ENCODE measurements around the gene G6PC3. TPM values are rescaled to one million over a fixed set of nuclear protein-coding genes. Genes with fewer than 3 reads are reported as not detected.
A peak's percentile ranks its signal among the peaks of the same experiment; 100 is the strongest.
"Not testable (repeated sequence)": the region's sequence is repeated elsewhere in the genome, so short reads cannot be mapped to it uniquely, and the experiment has no call there.

G6PC3 gene, protein sequence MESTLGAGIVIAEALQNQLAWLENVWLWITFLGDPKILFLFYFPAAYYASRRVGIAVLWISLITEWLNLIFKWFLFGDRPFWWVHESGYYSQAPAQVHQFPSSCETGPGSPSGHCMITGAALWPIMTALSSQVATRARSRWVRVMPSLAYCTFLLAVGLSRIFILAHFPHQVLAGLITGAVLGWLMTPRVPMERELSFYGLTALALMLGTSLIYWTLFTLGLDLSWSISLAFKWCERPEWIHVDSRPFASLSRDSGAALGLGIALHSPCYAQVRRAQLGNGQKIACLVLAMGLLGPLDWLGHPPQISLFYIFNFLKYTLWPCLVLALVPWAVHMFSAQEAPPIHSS
- 10 to 100 TPM; 31.0 to 56.9 TPM for total RNA-seq
- polyA plus RNA-seq (ENCODE audit: insufficient read length in 2 of 2), result 100 to 1,000 TPM; 125 to 128 TPM
- long read RNA-seq, donor 1, transcript G6PC3-203 (1 exons, 3,027 nt), result minor isoform, 7 of 54 reads
- long read RNA-seq, donor 1, transcript G6PC3-201 (6 exons, 1,533 nt), result major isoform, 44 of 54 reads
- long read RNA-seq, donor 1, partial matches to known transcripts, result 0 of 54 reads
- long read RNA-seq, donor 1, other reads (novel, unspliced or antisense), result 0 of 54 reads
- long read RNA-seq, donor 2, transcript G6PC3-201 (6 exons, 1,533 nt), result major isoform, 20 of 28 reads
- long read RNA-seq, donor 2, transcript G6PC3-203 (1 exons, 3,027 nt), result minor isoform, 5 of 28 reads
- long read RNA-seq, donor 2, partial matches to known transcripts, result 0 of 28 reads
- long read RNA-seq, donor 2, other reads (novel, unspliced or antisense), result 0 of 28 reads
- long read RNA-seq, donor 3, transcript G6PC3-201 (6 exons, 1,533 nt), result major isoform, 17 of 46 reads
- long read RNA-seq, donor 3, partial matches to known transcripts, result 25 of 46 reads
- long read RNA-seq, donor 3, other reads (novel, unspliced or antisense), result 0 of 46 reads
- long read RNA-seq, donor 4, transcript G6PC3-201 (6 exons, 1,533 nt), result major isoform, 16 of 34 reads
- long read RNA-seq, donor 4, partial matches to known transcripts, result 9 of 34 reads
- long read RNA-seq, donor 4, other reads (novel, unspliced or antisense), result 5 of 34 reads

DNA sequence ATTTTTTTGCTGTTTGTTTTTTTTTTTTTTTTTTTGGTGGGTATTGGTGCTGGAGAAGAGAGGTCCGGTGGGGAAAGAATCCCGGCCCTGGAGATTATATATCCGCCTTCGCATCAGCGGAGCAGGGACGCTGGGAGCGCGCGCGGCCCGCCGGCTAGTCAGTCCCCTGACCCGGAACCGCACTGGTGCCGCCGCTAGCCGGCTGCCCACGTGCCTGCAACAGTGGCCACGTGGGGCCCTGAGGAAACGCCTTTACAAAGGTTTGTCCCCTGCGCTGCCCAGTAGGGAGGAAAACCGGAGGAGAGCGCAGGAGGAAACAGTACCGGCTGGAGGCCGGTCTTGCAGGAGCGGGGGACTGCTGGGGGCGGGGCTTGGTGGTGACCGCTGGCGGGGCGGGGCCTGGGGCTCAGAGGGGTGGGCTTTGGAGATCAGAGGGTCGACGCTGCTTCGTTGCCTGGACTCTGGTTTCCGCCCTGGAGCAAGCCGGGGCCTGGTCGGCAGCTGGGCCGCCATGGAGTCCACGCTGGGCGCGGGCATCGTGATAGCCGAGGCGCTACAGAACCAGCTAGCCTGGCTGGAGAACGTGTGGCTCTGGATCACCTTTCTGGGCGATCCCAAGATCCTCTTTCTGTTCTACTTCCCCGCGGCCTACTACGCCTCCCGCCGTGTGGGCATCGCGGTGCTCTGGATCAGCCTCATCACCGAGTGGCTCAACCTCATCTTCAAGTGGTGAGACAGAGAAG is at the start of gene G6PC3:
Gene G6PC3, plus strand, starts transcription at position 281 of the 743 bp plus-strand sequence. Its CDS starts 231 bp downstream, at position 512.
- WGBS (ENCODE audit: insufficient coverage), result 0% methylated on average over 52 of the region's 53 CpGs

DNA sequence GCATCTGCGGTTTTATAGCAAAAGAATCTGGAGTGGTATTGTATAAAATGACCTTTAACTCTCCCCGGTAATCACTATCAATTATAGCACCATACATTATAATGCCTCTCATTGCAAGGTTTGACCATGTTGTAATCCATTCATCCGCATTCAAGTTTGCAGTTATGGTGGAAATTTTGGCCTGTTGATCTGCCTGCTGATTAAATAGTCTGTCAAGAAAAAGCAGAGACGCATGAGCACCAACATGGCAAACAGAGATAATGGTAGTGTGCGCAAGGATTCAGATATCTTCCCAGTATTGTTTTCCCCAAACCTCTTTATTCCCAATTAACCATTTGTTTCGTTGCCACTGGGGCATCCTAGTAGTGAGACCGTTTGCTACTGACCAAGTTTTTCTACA is 49.3 kb upstream of the G6PC3 start:
- H3K27me3 ChIP-seq (ENCODE audit: control insufficient read depth, insufficient read depth, low read length); H3K27ac ChIP-seq (ENCODE audit: low read depth, low read length); H3K4me3 ChIP-seq (ENCODE audit: low read depth, low read length); H3K9me3 ChIP-seq (ENCODE audit: control insufficient read depth, insufficient read depth, low read length); DNase-seq (ENCODE audit: low read depth in 4 of 6, low spot score in 6 of 6): not testable (repeated sequence)
- peaks cover 37% of the 10 kb centered on the region for H3K36me3 ChIP-seq (ENCODE audit: control insufficient read depth, insufficient read depth, low read length)
- peaks cover 16% of the 10 kb centered on the region for H3K4me1 ChIP-seq (ENCODE audit: control insufficient read depth, insufficient read depth, low read length)
- 93% methylated on average over 3 of the region's 7 CpGs for WGBS (ENCODE audit: insufficient coverage)

More for the DNA sequence above, at the start of gene G6PC3:
- no peaks in the 10 kb centered on the region for H3K27me3 ChIP-seq (ENCODE audit: control insufficient read depth, insufficient read depth, low read length)
- peak within 1 kb of the TSS; percentile 88 for H3K4me3 ChIP-seq (ENCODE audit: low read depth, low read length)
- peaks cover 25% of the 10 kb centered on the region for H3K36me3 ChIP-seq (ENCODE audit: control insufficient read depth, insufficient read depth, low read length)
- no peaks in the 10 kb centered on the region for H3K9me3 ChIP-seq (ENCODE audit: control insufficient read depth, insufficient read depth, low read length)
- peak within 1 kb of the TSS; percentile 98 for H3K27ac ChIP-seq (ENCODE audit: low read depth, low read length)
- H3K4me1 ChIP-seq (ENCODE audit: control insufficient read depth, insufficient read depth, low read length), result peaks cover 44% of the 10 kb centered on the region
- peak; percentile 92 to 99 (median 96) for DNase-seq (ENCODE audit: low read depth in 4 of 6, low spot score in 6 of 6)

DNA sequence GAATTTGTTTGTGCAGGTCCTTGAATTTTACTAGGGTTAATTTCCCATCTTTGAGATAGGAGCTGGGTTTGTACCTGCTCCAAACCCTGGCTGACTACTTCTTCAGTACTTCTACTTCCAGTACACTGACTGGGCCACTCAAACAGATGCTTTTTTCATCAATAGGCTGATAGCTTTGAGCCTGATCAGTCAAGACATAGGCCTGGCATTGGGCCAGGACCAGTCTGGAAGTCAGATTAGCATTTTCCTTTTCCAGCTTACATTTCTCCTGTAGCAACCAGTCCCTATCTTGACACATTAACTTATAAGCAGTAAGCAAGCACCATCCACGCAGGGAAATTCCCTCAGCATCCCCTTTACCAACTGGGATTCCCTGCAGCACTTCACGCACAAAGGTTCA is 48.3 kb upstream of the G6PC3 start:
- Histone ChIP-seq H3K4me1 (ENCODE audit: control insufficient read depth, insufficient read depth, low read length) (peaks cover 16% of the 10 kb centered on the region), H3K27me3 (ENCODE audit: control insufficient read depth, insufficient read depth, low read length) (no peaks in the 10 kb centered on the region), H3K9me3 (ENCODE audit: control insufficient read depth, insufficient read depth, low read length) (no peaks in the 10 kb centered on the region), H3K27ac (ENCODE audit: low read depth, low read length) (no peak overlapping the region), H3K36me3 (ENCODE audit: control insufficient read depth, insufficient read depth, low read length) (peaks cover 37% of the 10 kb centered on the region), H3K4me3 (ENCODE audit: low read depth, low read length) (no peak overlapping the region)
- WGBS (ENCODE audit: insufficient coverage), result 83% methylated on average over 1 of the region's 2 CpGs
- no peak for DNase-seq (ENCODE audit: low read depth in 4 of 6, low spot score in 6 of 6)

DNA sequence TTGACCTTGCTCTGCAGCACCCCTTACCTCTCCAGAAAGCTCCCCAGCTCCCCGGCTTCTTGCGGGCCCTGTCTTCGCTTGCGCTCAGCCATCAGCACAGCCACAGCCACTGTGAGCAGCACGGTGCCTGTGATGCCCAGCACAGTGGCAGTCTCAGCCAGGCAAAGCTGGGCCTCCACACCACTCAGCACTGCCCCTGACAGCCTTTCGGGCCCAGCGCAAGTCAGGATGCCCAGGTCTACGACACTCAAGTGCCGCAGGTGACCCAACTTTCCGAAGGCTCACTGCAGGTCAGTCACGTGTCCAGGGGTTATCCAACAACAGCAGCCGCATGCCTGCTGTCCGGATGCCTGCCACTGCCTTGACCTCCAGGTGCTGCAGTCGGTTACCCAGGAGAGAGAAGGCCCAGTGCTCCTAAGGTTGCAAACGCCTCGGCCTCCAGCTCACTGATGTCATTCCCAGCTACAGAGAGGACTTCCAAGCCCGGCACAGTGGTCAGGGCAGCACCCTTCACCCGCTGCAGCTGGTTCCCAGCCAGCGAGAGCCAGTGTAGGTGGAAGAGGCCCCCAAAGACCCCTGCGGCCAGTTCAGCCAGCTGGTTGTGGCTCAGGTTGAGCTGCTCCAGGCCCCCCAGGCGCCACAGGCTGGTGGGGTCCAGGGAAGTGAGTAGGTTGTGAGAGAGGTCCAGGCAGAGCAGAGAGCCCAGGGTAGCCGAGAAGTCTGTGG is 46.8 kb upstream of the G6PC3 start:
- Histone ChIP-seq H3K27ac (ENCODE audit: low read depth, low read length) (no peak overlapping the region), H3K27me3 (ENCODE audit: control insufficient read depth, insufficient read depth, low read length) (no peaks in the 10 kb centered on the region), H3K4me3 (ENCODE audit: low read depth, low read length) (no peak overlapping the region), H3K9me3 (ENCODE audit: control insufficient read depth, insufficient read depth, low read length) (no peaks in the 10 kb centered on the region), H3K36me3 (ENCODE audit: control insufficient read depth, insufficient read depth, low read length) (peaks cover 38% of the 10 kb centered on the region), H3K4me1 (ENCODE audit: control insufficient read depth, insufficient read depth, low read length) (peaks cover 16% of the 10 kb centered on the region)
- no peak for DNase-seq (ENCODE audit: low read depth in 4 of 6, low spot score in 6 of 6)
- 84% methylated on average over 22 of the region's 22 CpGs for WGBS (ENCODE audit: insufficient coverage)

DNA sequence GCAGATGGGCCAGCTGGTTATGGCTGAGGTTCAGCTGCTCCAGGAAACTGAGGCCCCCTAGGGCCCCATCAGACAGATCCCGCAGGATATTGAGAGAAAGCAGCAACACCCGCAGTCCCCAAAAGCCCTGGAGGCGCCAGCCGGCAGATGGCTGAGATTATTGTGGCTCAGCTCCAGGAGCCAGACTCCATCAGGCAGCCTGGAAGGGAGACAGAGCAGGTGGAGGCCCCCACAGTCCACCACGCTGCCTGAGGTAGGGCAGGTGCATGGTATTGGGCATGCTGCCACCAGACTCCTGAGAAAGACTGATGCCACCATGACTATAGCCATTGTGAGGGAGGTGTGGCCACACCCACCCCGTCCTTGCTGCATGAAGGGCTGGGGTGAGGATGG is 46.3 kb upstream of the G6PC3 start:
- no peaks in the 10 kb centered on the region for H3K27me3 ChIP-seq (ENCODE audit: control insufficient read depth, insufficient read depth, low read length)
- H3K36me3 ChIP-seq (ENCODE audit: control insufficient read depth, insufficient read depth, low read length), result peaks cover 38% of the 10 kb centered on the region
- H3K4me3 ChIP-seq (ENCODE audit: low read depth, low read length), result no peak overlapping the region
- 21% methylated on average over 6 of the region's 6 CpGs for WGBS (ENCODE audit: insufficient coverage)
- no peak overlapping the region for H3K27ac ChIP-seq (ENCODE audit: low read depth, low read length)
- peaks cover 16% of the 10 kb centered on the region for H3K4me1 ChIP-seq (ENCODE audit: control insufficient read depth, insufficient read depth, low read length)
- no peaks in the 10 kb centered on the region for H3K9me3 ChIP-seq (ENCODE audit: control insufficient read depth, insufficient read depth, low read length)
- peak in 2 of 6 donors; percentile 76 to 84 for DNase-seq (ENCODE audit: low read depth in 4 of 6, low spot score in 6 of 6)

DNA sequence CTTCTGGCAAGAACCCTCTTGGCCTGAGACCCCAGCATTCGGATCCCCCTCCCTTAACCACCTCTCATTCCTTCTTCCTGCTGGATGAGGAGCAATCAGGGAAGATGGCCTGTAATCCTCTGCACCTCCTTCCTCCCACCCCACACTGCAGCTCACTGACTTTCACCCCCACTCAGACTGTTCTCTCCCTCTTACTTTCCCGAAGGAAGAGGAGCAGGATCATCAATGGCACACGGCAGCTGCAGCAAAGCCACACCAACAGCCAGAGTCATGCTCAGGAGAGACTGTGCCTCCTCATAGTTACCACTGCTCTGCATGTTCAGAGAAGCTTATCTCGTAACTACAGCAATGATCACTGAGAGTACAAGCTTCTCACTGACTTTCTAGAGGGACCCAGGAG is 45.7 kb upstream of the G6PC3 start:
- H3K4me1 ChIP-seq (ENCODE audit: control insufficient read depth, insufficient read depth, low read length), result peaks cover 16% of the 10 kb centered on the region
- no peak overlapping the region for H3K4me3 ChIP-seq (ENCODE audit: low read depth, low read length)
- 69% methylated on average over 4 of the region's 4 CpGs for WGBS (ENCODE audit: insufficient coverage)
- DNase-seq (ENCODE audit: low read depth in 4 of 6, low spot score in 6 of 6), result no peak
- no peaks in the 10 kb centered on the region for H3K9me3 ChIP-seq (ENCODE audit: control insufficient read depth, insufficient read depth, low read length)
- peaks cover 41% of the 10 kb centered on the region for H3K36me3 ChIP-seq (ENCODE audit: control insufficient read depth, insufficient read depth, low read length)
- no peak overlapping the region for H3K27ac ChIP-seq (ENCODE audit: low read depth, low read length)
- H3K27me3 ChIP-seq (ENCODE audit: control insufficient read depth, insufficient read depth, low read length), result no peaks in the 10 kb centered on the region

DNA sequence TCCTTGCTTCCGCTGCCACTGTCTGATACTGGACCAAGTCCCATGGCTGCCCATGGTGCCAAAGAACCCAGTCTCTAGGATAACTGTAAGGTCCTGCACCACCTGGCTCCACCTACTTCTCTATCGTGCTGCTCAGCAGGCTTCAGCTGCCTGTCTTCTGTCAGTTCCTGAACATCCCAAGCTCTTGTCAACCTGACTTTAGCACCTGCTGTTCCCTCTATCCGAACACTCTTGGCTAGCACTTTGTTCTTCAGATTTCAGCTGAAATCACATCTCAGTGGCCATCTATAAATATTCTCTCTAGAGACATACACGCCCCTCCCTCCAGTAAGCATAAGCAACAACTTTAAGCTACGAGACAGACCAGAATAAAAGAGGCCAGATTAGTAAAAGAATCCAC is 40.8 kb upstream of the G6PC3 start:
- Histone ChIP-seq H3K36me3 (ENCODE audit: control insufficient read depth, insufficient read depth, low read length) (peaks cover 34% of the 10 kb centered on the region), H3K4me1 (ENCODE audit: control insufficient read depth, insufficient read depth, low read length) (peaks cover 2% of the 10 kb centered on the region), H3K27ac (ENCODE audit: low read depth, low read length) (no peak overlapping the region), H3K4me3 (ENCODE audit: low read depth, low read length) (no peak overlapping the region), H3K27me3 (ENCODE audit: control insufficient read depth, insufficient read depth, low read length) (no peaks in the 10 kb centered on the region), H3K9me3 (ENCODE audit: control insufficient read depth, insufficient read depth, low read length) (no peaks in the 10 kb centered on the region)
- no peak for DNase-seq (ENCODE audit: low read depth in 4 of 6, low spot score in 6 of 6)
- 94% methylated on average over 4 of the region's 5 CpGs for WGBS (ENCODE audit: insufficient coverage)

DNA sequence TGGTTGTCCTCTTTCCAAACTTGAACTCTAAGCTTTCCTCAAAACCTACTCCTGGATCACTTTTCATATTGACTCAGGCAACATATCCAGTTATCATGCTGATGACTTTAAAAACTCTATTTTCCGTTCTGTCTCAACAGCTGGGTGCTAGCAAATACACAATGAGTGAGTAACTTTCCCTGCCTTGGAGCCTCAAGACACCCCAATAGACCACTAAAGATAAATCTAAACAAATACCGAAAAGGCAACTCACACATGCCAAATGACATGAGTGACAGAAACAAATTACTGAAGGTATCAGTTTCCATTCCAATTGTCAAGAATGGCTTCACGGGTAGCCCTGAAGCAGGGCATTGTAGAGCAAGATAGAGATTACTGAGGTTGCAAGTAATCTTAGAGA is 40.1 kb upstream of the G6PC3 start:
- Histone ChIP-seq H3K4me3 (ENCODE audit: low read depth, low read length) (no peak overlapping the region), H3K4me1 (ENCODE audit: control insufficient read depth, insufficient read depth, low read length) (no peaks in the 10 kb centered on the region), H3K9me3 (ENCODE audit: control insufficient read depth, insufficient read depth, low read length) (no peaks in the 10 kb centered on the region), H3K36me3 (ENCODE audit: control insufficient read depth, insufficient read depth, low read length) (peaks cover 29% of the 10 kb centered on the region), H3K27me3 (ENCODE audit: control insufficient read depth, insufficient read depth, low read length) (no peaks in the 10 kb centered on the region), H3K27ac (ENCODE audit: low read depth, low read length) (no peak overlapping the region)
- DNase-seq (ENCODE audit: low read depth in 4 of 6, low spot score in 6 of 6), result no peak
- WGBS (ENCODE audit: insufficient coverage), result 100% methylated on average over 1 of the region's 3 CpGs
